Astrocyte (in vitro differentiated cells and primary cell): ENCODE data around the gene UBA3. TPM values are rescaled to one million over a fixed set of nuclear protein-coding genes. Genes with fewer than 3 reads are reported as not detected.

ENCODE experiments used
- DNase-seq: peaks from one replicate; pipeline ENCODE4 v3.0.0-alpha.2; 2010; ENCODE audit warnings: low read depth
- FAIRE-seq: peaks from 2 replicates; lab custom pipeline; 2011; peaks lifted over from hg19 to GRCh38; lab: Jason Lieb, UNC
- H2AFZ ChIP-seq: 2 replicates; pipeline ENCODE4 v1.6.0; 2012; ENCODE audit warnings: low read depth, low read length, inconsistent platforms
- H3K27ac ChIP-seq: 2 replicates; pipeline ENCODE4 v1.5.1; 2011; ENCODE audit warnings: low read depth, low read length, inconsistent platforms
- H3K27me3 ChIP-seq: 2 replicates; pipeline ENCODE4 v1.6.0; 2011; ENCODE audit warnings: low read length, inconsistent platforms; ENCODE audit not compliant: insufficient read depth
- H3K36me3 ChIP-seq: 2 replicates; pipeline ENCODE4 v1.5.1; 2011; ENCODE audit warnings: low read length, inconsistent platforms; ENCODE audit not compliant: insufficient read depth
- H3K4me1 ChIP-seq: 2 replicates; pipeline ENCODE4 v1.5.1; 2011; ENCODE audit warnings: low read length, inconsistent platforms; ENCODE audit not compliant: insufficient read depth
- H3K4me2 ChIP-seq: 2 replicates; pipeline ENCODE4 v1.6.0; 2012; ENCODE audit warnings: low read length, inconsistent platforms
- H3K4me3 ChIP-seq: 2 replicates; pipeline ENCODE4 v1.5.1; 2011; ENCODE audit warnings: low read depth, mild to moderate bottlenecking, low read length, inconsistent platforms; ENCODE audit not compliant: insufficient read depth
- H3K79me2 ChIP-seq: 2 replicates; pipeline ENCODE4 v1.6.0; 2012; ENCODE audit warnings: mild to moderate bottlenecking, low read length, inconsistent platforms; ENCODE audit not compliant: insufficient read depth
- H3K9ac ChIP-seq: 2 replicates; pipeline ENCODE4 v1.6.0; 2012; ENCODE audit warnings: mild to moderate bottlenecking, low read length, inconsistent platforms
- H3K9me3 ChIP-seq: 2 replicates; pipeline ENCODE4 v1.5.1; 2012; ENCODE audit warnings: low read depth, mild to moderate bottlenecking, low read length, inconsistent platforms; ENCODE audit not compliant: insufficient read depth
- H4K20me1 ChIP-seq: 2 replicates; pipeline ENCODE4 v1.6.0; 2012; ENCODE audit warnings: low read length, inconsistent platforms; ENCODE audit not compliant: insufficient read depth
- H3K27ac Mint-ChIP-seq: one replicate; pipeline ENCODE4 v1.8.0; 2021; ENCODE audit warnings: mild to moderate bottlenecking, mixed read lengths; ENCODE audit not compliant: unreplicated experiment
- H3K27me3 Mint-ChIP-seq: one replicate; pipeline ENCODE4 v1.8.0; 2021; ENCODE audit warnings: low read depth, mixed read lengths; ENCODE audit not compliant: unreplicated experiment
- H3K36me3 Mint-ChIP-seq: one replicate; pipeline ENCODE4 v1.8.0; 2021; ENCODE audit warnings: low read depth, mixed read lengths; ENCODE audit not compliant: unreplicated experiment
- H3K4me1 Mint-ChIP-seq: one replicate; pipeline ENCODE4 v1.8.0; 2021; ENCODE audit warnings: low read depth, mixed read lengths; ENCODE audit not compliant: unreplicated experiment
- H3K4me3 Mint-ChIP-seq: one replicate; pipeline ENCODE4 v1.8.0; 2021; ENCODE audit warnings: mild to moderate bottlenecking, moderate library complexity, mixed read lengths; ENCODE audit not compliant: unreplicated experiment
- H3K9me3 Mint-ChIP-seq: one replicate; pipeline ENCODE4 v1.8.0; 2021; ENCODE audit warnings: mild to moderate bottlenecking, mixed read lengths; ENCODE audit not compliant: unreplicated experiment
- EZH2 ChIP-seq: IDR thresholded peaks from 2 replicates; pipeline ENCODE4 v1.6.1; 2012; ENCODE audit warnings: mild to moderate bottlenecking, low read length, inconsistent platforms; ENCODE audit not compliant: insufficient read depth
- total RNA-seq: library from RNA; stranded (reverse); gene quantifications from 2 replicates; pipeline ENCODE4 v1.2.1, GENCODE V29; 2021
- TF ChIP-seq, protein P1 (sequence below): IDR thresholded peaks from 2 replicates; pipeline ENCODE4 v1.5.1; 2011; ENCODE audit warnings: low read depth, mild to moderate bottlenecking, inconsistent platforms, low read length, moderate library complexity; ENCODE audit not compliant: insufficient read depth

Gene UBA3
- total RNA-seq, 1 donor from 2014 or later: 79.2 TPM

DNA sequence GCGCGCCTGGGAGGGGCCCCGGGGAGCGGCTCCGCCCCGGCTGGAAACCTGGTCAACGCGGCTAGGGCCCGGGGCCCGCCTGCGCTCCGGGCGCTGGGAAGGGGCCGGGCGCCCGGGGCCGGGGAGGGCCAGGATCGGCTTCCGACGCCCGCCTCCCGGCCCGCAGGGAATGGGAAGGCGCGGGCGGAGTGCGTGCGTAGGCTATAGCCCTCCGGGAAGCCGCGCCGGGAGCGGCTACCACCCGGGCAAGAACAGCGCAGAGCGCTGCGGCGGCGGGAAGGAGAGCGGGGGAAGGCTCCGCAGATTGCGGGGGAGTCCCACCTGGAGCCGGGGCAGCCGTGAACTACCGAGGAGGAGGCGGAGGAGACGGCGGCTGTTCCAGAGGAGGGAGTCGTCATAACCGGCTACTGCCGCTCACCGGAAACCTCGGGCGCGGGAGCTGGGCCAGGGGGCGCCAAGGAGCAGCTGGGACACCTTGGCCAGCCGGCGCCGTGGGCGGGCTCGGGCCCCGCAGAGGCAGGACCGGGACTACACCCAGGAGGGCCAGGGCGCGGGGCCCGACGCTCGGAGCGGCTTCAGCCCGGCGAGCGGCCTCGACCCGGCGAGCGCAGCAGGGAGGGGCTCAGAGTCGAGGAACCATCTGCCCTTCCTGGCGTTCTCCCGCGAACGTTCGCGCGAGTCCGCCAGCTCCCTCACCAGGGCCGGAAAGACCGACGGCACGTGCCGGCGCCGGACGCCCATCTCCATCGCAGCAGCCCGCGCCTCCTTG lies 66.7 kb downstream of the UBA3 start, which contains the start of gene EOGT:
EOGT (minus strand) TSS at position 432 of the 769 bp plus-strand sequence. CDS start 3,838 bp downstream, outside the sequence.
- peak within 1 kb of the TSS; percentile 83 for H3K4me2 ChIP-seq
- peak within 1 kb of the TSS; percentile 69 for H3K4me3 ChIP-seq
- Mint-ChIP-seq H3K36me3 (peaks cover 6% of the 10 kb centered on the region), H3K27me3 (no peaks in the 10 kb centered on the region), H3K9me3 (no peaks in the 10 kb centered on the region), H3K4me1 (peaks cover 37% of the 10 kb centered on the region), H3K4me3 (peak within 1 kb of the TSS; percentile 87), H3K27ac (peak within 1 kb of the TSS; percentile 85)
- H4K20me1 ChIP-seq: no peaks in the 10 kb centered on the region
- H3K36me3 ChIP-seq: peaks cover 15% of the 10 kb centered on the region
- H2AFZ ChIP-seq: peak within 1 kb of the TSS; percentile 89
- no peak for FAIRE-seq
- DNase-seq: peak; percentile 77
- no peaks in the 10 kb centered on the region for H3K27me3 ChIP-seq
- no peaks in the 10 kb centered on the region for H3K9me3 ChIP-seq
- H3K4me1 ChIP-seq: peaks cover 33% of the 10 kb centered on the region
- H3K79me2 ChIP-seq: peaks cover 5% of the 10 kb centered on the region
- H3K27ac ChIP-seq: peak within 1 kb of the TSS; percentile 84
- TF ChIP-seq, protein P1, sequence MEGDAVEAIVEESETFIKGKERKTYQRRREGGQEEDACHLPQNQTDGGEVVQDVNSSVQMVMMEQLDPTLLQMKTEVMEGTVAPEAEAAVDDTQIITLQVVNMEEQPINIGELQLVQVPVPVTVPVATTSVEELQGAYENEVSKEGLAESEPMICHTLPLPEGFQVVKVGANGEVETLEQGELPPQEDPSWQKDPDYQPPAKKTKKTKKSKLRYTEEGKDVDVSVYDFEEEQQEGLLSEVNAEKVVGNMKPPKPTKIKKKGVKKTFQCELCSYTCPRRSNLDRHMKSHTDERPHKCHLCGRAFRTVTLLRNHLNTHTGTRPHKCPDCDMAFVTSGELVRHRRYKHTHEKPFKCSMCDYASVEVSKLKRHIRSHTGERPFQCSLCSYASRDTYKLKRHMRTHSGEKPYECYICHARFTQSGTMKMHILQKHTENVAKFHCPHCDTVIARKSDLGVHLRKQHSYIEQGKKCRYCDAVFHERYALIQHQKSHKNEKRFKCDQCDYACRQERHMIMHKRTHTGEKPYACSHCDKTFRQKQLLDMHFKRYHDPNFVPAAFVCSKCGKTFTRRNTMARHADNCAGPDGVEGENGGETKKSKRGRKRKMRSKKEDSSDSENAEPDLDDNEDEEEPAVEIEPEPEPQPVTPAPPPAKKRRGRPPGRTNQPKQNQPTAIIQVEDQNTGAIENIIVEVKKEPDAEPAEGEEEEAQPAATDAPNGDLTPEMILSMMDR: peak; percentile 35
- TF ChIP-seq EZH2: no peak
- peak within 1 kb of the TSS; percentile 90 for H3K9ac ChIP-seq

DNA sequence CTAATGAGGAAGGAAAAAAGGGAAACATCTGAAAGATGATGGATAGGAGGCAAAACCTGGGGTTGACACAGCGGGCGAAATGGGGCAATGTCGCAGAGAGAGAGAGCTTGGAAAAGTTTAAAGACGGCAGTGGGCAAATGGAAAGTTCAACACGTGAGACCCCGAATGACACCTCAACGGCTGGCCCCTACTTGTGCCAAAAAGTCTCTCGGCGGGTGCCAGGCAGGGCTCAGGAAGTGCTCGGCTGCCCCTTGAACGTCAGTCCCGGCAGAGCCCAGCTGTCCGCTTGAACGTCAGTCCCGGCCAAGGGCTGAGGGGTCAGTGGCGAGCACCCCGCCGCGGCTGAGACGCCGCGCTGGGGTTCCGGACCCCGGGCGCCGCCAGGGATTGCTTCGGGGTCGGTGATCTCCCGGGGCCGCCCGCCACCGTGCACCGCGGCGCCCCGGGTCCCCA lies 67.3 kb downstream of the UBA3 start:
- H3K4me1 Mint-ChIP-seq: peaks cover 37% of the 10 kb centered on the region
- TF ChIP-seq, protein P1: no peak
- TF ChIP-seq EZH2: no peak
- DNase-seq (peak; percentile 29), FAIRE-seq (no peak)
- Histone ChIP-seq H3K4me2 (peak overlapping the region; percentile 83), H3K79me2 (peaks cover 5% of the 10 kb centered on the region), H4K20me1 (no peaks in the 10 kb centered on the region), H3K27ac (peak overlapping the region; percentile 84), H3K4me1 (peaks cover 33% of the 10 kb centered on the region), H3K4me3 (peak overlapping the region; percentile 69), H3K9ac (peak overlapping the region; percentile 90), H3K27me3 (no peaks in the 10 kb centered on the region), H2AFZ (peak overlapping the region; percentile 57), H3K9me3 (no peaks in the 10 kb centered on the region), H3K36me3 (peaks cover 20% of the 10 kb centered on the region)
- H3K9me3 Mint-ChIP-seq: no peaks in the 10 kb centered on the region
- peak overlapping the region; percentile 79 for H3K27ac Mint-ChIP-seq
- no peaks in the 10 kb centered on the region for H3K27me3 Mint-ChIP-seq
- peak overlapping the region; percentile 87 for H3K4me3 Mint-ChIP-seq
- H3K36me3 Mint-ChIP-seq: peaks cover 6% of the 10 kb centered on the region
